ENCODE measurements around the gene TAMALIN.

GRCh38 chr12:52059582-52060497 is 53.1 kb downstream of the TAMALIN start:
- TF ChIP-seq POLR2A (IDR thresholded peaks at IDR 0.05) (no peak), CTCF (IDR thresholded peaks at IDR 0.05 in 8 of 11, conservative IDR thresholded peaks at IDR 0.05 in 3 of 11) (no peak)

Data from spleen (tissue), 7 donors.